HG03520 (cell line): ENCODE results near the gene STN1.

ENCODE experiments used
- ATAC-seq: cut with Tn5 transposase; IDR thresholded peaks from one replicate; pipeline ENCODE4 v1.9.1; 2021; ENCODE audit warnings: mild to moderate bottlenecking, moderate library complexity; ENCODE audit not compliant: unreplicated experiment

Gene STN1

GRCh38 chr10:103918053-103918846 is at the start of gene STN1:
Gene STN1, minus strand, starts transcription at chr10:103918184. Its CDS starts 590 bp downstream, at chr10:103917594.
- ATAC-seq, result peak; percentile 87

GRCh38 chr10:103967448-103968071 is 49.6 kb upstream of the STN1 start:
- peak; percentile 36 for ATAC-seq

GRCh38 chr10:103966671-103967447 is 48.9 kb upstream of the STN1 start, which contains the start of gene SLK:
Gene SLK, plus strand, starts transcription at chr10:103967140. Its CDS starts 606 bp downstream, at chr10:103967746.
- ATAC-seq, result peak; percentile 70

- no peak for ATAC-seq
These were observed 42.1 kb upstream of the STN1 start for GRCh38 chr10:103960103-103960502.

GRCh38 chr10:103958996-103959395 is 41.0 kb upstream of the STN1 start:
- no peak for ATAC-seq

- no peak for ATAC-seq
These were observed 36.6 kb upstream of the STN1 start for GRCh38 chr10:103954543-103954942.

- no peak for ATAC-seq
These were observed 34.0 kb upstream of the STN1 start for GRCh38 chr10:103951942-103952341.

- no peak for ATAC-seq
These were observed 33.2 kb upstream of the STN1 start for GRCh38 chr10:103951183-103951582.

- no peak for ATAC-seq
These were observed 31.7 kb upstream of the STN1 start for GRCh38 chr10:103949728-103950127.

- ATAC-seq, result no peak
These were observed 30.0 kb upstream of the STN1 start for GRCh38 chr10:103947799-103948516.

- no peak for ATAC-seq
These were observed 24.9 kb upstream of the STN1 start for GRCh38 chr10:103942866-103943265.

GRCh38 chr10:103941801-103942200 is 23.8 kb upstream of the STN1 start:
- ATAC-seq, result no peak

- ATAC-seq, result no peak
These were observed 21.5 kb upstream of the STN1 start for GRCh38 chr10:103939522-103939921.

- no peak for ATAC-seq
These were observed 18.0 kb upstream of the STN1 start for GRCh38 chr10:103936022-103936421.

- no peak for ATAC-seq
These were observed 16.3 kb upstream of the STN1 start for GRCh38 chr10:103934308-103934707.

GRCh38 chr10:103933557-103934121 is 15.7 kb upstream of the STN1 start:
- ATAC-seq, result no peak

GRCh38 chr10:103932971-103933370 is 15.0 kb upstream of the STN1 start:
- no peak for ATAC-seq

- ATAC-seq, result no peak
These were observed 14.3 kb upstream of the STN1 start for GRCh38 chr10:103932271-103932670.

- no peak for ATAC-seq
These were observed 13.6 kb upstream of the STN1 start for GRCh38 chr10:103931603-103932002.

- no peak for ATAC-seq
These were observed 12.9 kb upstream of the STN1 start for GRCh38 chr10:103930881-103931280.

GRCh38 chr10:103930449-103930848 is 12.5 kb upstream of the STN1 start:
- ATAC-seq, result no peak
